DMS153 treated with DMSO at 0.1 percent for 48 hours (cell line): ENCODE data around the gene APH1B.
A peak's percentile ranks its signal among the peaks of the same experiment; 100 is the strongest.
"Not testable (repeated sequence)": the region's sequence is repeated elsewhere in the genome, so short reads cannot be mapped to it uniquely, and the experiment has no call there.

Experiments used
- DNase-seq: peaks from one replicate; lab custom pipeline; 2025; ENCODE audit not compliant: unreplicated experiment; lab: John Stamatoyannopoulos, UW

Gene APH1B

GRCh38 chr15:63277038-63277892 is at the start of gene APH1B:
TSS of gene APH1B (plus strand) at chr15:63277605. CDS start at chr15:63277624, 19 bp downstream.
- peak; percentile 28 for DNase-seq

DNA sequence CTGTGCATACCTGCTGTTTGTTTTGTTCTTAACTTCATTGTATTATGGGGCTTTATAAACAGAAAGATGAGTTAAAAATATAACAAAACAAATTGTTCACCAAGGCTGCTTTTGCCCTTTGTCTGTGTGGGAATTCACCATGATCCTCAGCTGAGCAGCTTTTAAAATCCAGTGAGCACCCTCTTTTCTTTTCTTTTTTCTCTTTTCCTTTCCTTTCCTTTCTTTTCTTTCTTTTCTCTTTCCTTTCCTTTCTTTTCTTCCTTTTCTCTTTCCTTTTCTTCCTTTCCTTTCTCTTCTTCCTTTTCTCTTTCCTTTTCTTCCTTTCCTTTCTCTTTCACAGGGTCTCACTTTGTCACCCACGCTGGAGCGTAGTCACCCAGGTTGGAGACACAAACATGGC is 49.7 kb upstream of the APH1B start:
- no peak for DNase-seq

DNA sequence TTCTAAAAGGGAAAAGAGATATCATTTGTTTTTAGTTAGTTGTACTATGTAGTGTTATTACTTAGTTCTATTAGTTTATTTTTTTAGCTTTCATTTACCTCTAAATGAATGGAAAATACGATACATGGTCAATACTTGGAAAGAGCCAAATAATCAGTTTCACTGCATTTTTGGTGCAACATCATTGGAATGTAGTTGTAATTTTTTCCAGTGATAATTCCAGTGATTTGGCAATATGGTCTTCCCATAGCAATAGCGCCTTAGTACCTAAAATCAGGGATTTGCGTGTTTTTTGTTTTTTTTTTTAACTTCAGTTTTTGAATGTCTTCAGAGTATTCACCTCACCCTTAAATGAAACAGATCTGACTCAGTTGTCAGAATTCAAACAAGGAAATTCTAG is 46.2 kb upstream of the APH1B start:
- no peak for DNase-seq

DNA sequence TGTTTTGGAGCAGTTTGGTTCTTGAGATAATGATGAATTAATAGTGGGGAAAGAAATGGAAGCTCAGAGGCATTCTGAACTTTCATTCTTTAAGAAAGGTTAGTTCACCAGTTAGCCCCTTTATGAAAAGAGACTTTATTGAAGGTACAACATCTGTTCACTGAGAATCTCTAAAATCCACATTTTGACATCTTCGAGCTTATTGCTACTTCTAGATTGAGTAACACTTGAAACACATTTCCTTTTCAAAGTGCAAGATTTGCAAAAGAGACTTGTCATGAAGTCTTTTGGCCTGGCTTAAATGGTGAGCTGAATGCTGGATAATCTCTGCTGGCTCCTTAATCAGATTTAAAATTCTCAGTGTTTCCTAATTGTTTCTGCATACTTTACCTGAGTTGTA is 45.7 kb upstream of the APH1B start:
- DNase-seq = no peak

GRCh38 chr15:63232405-63232804 is 45.0 kb upstream of the APH1B start:
- DNase-seq = no peak

DNA sequence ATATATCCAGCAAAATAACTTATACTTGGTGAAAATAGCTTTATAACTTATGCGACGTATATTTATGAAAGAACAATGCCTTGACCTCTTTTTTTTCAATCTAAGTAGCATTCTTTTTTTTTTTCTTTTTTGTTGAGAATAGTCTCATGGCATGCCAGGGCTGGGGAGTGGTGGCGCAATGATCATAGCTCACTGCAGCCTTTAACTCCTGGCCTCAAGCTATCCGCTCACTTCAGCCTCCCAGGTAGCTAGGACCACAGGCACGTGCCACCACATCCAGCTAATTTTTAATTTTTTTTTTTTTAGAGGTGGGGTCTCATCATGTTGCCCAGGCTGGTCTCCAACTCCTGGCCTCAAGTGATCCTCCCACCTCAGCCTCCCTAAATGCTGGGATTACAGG is 44.5 kb upstream of the APH1B start:
- no peak for DNase-seq

DNA sequence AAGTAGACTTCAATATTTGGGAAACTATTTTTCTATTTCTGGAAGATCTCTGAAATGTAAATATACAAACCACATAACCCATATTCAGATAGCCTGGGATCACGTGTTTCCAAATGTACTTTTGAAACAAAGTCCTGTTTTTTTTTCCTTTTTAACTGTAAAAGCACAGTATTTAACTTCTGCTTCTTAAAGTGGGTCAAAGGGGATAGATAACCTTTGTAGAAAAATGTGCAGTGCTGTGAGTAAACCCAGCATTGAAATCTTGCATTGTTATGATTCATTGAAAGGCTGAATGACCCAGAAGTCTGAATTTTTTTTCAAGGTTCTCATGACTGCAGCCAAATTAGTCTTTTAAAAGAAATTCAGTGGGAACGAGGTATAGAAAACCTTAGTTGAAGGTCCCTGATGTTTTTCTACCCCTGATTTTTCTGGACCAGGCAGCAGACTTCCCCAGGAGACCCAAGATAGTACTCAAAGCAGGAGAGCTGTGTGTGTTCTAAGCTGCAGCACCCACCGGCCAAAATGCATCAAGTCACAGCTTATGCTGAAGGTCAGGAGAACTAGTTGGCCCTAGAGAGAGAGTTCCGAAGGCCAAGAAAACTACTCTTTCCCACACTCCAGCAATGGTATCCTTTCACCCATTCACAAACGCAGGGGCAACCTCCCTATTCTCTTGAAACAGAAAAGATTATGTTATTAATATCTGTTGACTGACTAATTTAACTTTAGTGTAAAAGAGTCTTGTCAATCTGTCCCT is 43.6 kb upstream of the APH1B start:
- DNase-seq = no peak

- DNase-seq = no peak
Observed at GRCh38 chr15:63234451-63234870, 42.9 kb upstream of the APH1B start.

DNA sequence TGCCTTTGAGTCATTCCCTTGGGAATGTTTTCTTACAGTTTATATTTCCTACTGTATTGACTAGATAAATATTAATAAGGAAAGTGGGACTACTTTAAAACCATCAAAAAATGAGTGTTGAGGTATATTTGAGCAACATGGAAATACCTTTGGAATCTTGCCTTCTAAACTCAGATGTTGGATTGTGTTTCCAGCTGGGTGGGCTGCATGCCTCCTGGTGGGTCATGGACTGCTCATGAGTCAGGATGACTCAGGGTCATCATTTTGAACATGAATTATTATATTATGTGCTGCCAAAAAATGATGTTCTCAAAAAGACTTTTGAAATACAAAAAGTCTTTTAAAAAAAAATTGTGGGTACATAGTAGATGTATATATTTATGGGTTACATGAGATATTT is 41.1 kb upstream of the APH1B start:
- no peak for DNase-seq

DNA sequence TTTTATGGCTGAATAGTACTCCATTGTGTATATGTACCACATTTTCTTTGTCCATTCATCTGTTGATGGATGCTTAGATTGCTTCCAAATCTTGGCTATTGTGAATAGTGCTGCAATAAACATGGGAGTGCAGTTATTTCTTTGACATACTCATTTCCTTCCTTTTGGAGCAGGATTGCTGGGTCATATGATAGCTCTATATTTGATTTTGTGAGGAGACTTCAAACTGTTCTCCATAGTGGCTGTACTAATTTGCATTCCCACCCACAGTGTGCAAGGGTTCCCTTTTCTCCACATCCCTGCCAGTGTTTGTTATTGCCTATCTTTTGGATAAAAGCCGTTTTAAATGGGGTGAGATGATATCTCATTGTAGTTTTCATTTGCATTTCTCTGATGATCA is 40.3 kb upstream of the APH1B start:
- not testable (repeated sequence) for DNase-seq

DNA sequence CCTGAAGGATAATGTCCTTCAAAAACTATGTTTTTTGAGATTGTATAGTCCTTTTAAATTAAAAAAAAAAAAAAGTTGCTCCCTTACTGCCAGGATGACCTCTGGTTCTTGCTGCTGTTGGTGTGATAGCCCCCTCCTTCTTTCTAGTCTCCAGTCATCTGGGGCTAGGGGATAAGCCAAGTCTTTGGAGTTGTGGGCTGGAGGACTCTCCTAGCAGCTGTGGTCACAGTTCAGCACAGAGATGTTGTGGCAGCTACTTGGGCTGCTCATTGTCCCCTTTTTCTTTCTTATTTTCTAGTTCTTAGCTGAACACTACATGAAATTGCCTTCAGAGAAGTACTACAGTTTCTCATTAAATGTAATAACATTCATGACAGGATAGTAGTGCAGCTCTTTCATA is 39.2 kb upstream of the APH1B start:
- no peak for DNase-seq

DNA sequence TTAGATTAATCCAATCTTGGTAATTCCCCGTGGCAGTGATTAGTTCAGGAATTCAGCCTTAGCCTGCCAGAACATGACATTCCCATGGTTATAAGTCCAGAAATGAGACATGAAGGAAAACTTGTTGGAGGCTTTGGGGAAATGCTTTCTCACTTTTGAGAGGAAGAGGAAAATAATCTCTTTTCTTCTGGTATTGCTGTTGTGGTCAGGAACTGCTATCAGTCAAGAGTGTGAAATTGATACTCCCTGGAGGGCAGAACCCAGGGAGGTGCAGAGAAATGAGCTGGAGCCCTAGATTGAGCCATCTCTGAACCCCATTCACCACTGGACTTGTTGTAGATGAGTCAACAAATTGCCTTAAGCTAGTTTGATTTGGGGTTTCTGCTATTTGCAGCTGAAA is 38.6 kb upstream of the APH1B start:
- DNase-seq = no peak

GRCh38 chr15:63240109-63240508 is 37.3 kb upstream of the APH1B start:
- no peak for DNase-seq

DNA sequence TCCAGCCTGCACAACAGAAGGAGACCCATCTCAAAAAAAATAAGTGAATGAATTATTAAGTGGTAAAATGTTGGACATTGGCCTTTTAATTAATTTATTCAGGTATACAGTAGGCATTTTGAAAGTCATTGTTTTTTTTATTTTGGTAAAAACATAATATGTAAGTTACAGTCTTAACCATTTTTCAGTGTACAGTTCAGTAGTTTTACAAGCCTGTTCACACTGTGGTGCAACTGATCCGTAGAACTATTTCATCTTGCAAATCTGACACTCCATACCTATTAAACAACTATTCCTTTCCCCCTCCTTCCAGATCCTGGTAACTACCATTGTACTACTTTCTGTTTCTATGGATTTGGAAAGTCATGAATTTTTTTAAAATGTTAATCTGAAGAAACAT is 36.1 kb upstream of the APH1B start:
- DNase-seq = no peak

- DNase-seq = no peak
Observed at GRCh38 chr15:63243101-63243500, 34.3 kb upstream of the APH1B start.

DNA sequence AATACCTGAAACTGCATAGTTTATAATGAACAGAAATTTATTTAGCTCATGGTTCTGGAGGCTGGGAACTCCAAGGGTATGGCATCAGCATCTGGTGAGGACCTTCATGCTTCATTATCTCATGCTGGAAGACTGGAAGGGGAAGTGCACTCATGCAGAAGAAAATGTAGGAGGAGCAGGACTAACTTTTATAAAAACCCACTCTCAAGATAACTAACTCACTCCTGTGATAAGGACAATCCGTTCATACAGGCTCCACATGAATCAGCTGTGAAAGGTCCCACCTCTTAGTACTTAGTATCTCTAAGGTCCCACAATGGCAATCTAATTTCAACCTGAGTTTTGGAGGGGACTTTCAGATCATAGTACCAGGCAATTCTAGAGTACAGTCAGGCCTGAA is 33.6 kb upstream of the APH1B start:
- no peak for DNase-seq

- no peak for DNase-seq
Observed at GRCh38 chr15:63244399-63244798, 33.0 kb upstream of the APH1B start.

DNA sequence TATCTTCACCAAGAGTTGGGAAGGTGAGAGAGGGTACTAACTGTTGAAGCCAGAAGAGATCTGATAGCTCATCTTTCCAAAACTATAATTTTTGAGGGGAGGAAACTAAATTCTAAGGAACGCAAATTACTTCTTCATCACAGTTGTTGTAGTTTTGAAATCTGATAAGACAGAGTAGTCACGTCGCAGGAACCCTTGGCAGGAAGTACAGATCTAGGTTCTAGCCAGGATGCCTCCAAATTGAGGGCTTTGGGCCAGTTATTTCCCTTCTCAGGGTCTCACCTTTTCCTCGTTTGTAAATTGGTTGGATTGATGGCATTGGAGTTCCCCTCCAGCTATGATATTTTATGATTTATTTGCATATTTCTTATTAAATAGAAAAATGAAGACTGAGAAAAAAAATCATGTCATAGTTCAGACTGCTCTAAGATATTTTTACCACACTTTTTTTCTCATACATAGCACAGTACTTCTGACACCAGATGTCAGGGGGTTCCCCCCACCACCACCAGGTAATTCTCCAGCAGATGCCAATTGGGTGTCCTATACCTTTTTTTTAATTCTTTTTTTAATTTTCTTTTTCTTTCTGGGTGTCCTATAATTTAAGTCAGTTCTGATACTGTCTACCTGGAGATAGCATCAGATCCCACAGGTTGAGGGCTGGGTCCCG is 32.3 kb upstream of the APH1B start:
- no peak for DNase-seq

GRCh38 chr15:63246691-63247469 is 30.5 kb upstream of the APH1B start:
- no peak for DNase-seq

GRCh38 chr15:63250312-63250965 is 27.0 kb upstream of the APH1B start:
- no peak for DNase-seq

DNA sequence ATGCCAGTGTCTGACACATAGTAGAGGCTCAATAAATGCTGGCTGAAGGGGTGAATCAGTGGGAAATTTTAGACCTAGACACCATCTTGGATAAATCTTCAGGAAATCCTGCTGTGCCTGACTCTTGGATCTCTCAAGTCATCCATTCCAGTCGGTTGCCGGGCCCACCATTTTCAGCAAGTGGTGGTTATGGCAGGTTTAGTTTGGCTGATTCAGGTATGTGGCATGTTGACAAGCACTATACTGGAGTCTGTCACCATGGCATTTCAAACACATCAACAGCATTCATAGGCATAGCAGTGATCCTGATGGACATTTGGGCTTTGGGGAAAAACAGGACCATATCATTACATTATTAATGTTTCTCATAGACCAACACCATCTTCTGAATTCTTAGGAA is 25.7 kb upstream of the APH1B start:
- DNase-seq = no peak
